ENCODE results near the gene PLEKHA6.
"Not testable (repeated sequence)": the region's sequence is repeated elsewhere in the genome, so short reads cannot be mapped to it uniquely, and the experiment has no call there.

PLEKHA6 gene

GRCh38 chr1:204258213-204259115 lies 101.3 kb downstream of the PLEKHA6 start:
- peak; percentile 41 for DNase-seq

DNA sequence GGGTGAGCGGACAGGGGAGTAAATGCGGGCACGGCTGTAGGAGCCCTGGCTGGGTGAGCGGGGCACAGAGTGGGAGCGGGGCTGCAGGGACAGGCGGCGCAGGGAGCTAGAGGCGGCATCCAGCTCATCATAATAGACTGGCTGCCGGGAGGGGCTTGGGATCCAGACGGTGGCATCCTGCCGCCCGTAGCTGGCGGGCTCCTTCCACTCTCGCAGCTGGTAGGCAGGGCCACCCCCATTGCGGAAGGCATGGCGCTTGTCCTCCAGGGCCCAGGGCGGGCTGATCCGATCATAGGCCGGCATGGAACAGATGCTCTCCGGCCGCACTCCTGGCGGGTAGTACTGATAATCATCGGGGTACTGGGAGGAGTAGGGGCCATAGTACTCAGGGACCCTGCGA lies 102.3 kb downstream of the PLEKHA6 start:
- DNase-seq, result no peak

DNA sequence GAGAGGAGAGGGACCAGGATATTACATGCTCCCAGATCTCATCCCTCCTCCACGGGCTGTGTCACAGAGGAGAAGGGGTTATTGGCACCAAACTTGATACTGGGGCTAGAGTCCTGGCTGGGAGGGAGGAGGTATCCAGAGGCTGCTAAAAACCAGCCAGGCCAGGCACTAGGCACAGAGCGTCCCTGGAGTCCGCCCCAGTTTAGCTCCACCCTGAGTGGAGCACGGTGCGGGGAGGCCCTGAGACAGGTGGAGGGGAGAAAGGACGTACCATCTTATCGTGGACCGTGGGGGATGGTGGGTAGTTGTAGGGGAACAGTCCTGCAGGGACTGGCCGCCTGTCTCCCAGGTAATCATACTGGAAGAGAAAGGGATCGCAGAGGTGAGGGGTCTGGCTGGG lies 103.2 kb downstream of the PLEKHA6 start:
- no peak for DNase-seq

DNA sequence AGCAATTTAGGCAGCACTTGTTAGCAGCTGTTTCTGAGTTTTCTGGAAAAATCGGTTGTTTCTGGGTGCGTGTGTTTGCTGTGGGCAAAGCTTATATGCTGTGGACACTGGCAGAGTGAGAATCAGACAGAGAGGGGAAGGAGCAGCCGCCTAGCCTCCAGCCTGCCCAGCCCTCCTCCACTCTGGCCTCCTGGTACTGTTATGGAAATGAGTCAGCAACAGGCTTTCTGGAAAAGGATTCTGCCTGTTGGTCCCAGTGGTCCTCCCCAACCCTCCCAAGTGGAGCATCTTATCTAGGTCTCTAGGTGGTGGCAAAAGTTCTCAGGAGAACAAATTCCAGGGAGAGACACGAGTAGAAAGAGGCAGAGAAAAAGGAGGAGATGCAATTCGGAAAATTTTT lies 103.8 kb downstream of the PLEKHA6 start:
- no peak for DNase-seq

- no peak for DNase-seq
These were observed 104.5 kb downstream of the PLEKHA6 start for GRCh38 chr1:204255225-204255624.

GRCh38 chr1:204254031-204254661 lies 105.6 kb downstream of the PLEKHA6 start:
- DNase-seq, result no peak

DNA sequence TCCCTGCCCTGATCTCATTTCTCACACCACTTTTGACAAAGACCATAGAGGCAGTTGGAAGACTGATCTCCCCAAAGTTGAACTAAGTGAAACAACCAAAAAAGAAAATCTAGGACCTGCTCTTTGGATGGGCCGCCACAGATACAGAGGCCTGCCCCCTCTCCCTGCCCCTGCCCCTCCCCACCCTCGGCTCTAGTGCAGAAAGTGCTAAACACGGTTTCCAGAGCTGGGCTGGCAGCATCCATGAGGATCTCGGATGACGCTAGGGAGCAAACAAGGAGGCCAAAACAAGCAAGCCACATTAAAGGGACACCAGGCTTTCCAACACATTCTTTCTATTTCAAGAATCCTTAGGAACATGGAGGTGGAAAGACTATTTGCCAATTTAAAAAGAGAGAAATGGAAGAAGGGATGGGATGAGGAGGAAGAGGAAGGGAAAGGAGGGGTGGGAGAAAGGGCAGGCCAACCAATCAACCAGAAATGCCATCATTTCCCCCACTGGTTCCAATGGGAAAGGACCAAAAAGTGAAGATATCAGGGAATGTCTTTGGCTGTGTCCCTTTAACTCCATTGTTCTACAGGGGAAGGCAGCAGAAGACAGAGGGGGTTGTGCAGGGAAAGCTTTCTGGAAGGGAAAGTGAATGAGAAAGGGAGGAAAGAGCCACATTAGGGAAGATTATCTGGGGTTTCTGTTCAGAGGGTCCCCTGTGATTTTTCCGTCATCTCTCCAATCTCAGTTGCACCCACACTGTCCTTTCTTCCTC lies 107.6 kb downstream of the PLEKHA6 start:
- no peak for DNase-seq

DNA sequence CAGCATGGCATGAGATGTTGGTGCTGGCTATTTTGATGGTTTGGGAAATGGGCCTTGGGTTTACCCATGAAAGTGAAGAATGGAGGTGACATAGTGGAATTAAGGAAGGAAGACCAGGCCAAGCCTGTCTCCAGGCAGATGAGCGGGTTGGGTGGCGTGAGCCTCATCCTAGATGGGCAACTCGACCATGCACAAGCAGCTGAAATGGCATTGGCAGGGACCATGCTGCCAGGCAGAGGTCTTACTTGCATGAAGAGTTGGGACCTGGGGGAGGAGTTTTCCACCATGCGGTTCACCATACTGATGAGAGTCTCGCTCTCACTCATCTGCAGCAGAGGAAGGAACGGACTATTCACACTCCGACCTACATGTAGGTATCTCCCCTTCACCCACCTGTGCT lies 108.4 kb downstream of the PLEKHA6 start:
- no peak for DNase-seq

DNA sequence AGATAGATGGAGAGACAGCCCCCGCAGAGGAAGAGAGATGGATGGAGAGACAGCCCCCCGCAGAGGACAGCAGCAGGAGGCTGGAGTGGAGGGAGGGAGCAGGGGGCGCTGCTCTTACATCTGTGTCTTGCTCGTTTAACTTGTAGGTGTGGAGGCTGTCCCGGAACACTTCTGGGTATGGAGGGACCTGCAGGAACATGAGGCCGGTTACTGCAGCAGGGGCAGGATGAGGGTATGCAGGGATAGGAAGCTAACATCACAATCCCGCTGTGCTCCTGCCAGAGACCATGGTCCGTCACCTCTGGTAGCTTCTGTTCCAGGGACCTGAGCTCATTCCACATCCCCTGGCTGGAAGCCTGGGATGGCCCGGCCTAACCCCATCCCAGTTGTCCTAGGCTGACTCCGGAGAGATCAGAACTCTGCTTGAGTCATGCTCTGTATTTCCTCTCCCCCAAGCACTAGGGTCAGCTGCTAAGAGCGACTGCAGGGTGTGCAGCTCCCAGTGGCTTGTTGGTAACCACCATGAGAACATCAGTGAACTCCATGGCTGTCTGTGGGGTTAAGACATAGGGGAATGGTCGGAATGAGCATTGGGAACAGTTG lies 109.2 kb downstream of the PLEKHA6 start:
- DNase-seq, result no peak

- no peak for DNase-seq
These were observed 109.8 kb downstream of the PLEKHA6 start for GRCh38 chr1:204249736-204250427.

DNA sequence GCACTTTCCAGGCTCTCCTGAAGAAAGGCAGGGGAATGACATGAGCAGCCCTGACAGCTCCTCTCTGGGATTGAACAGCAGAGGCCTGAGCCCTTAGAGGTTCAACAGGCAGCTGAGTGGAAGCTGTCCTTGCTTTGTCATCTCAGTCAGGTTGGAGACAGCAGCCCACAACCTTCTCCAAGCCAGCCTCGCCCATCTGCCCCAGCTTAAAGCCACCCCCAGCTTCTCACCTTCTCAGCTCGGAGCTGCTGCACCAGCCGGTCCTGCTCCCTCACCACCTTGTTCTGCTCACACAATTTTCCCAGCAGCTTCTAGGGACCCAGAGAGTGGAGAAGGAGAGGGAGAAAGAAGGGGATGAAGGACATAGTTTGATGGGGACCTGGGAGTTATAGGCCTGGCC lies 110.8 kb downstream of the PLEKHA6 start:
- no peak for DNase-seq

GRCh38 chr1:204246876-204247275 lies 112.9 kb downstream of the PLEKHA6 start:
- DNase-seq, result no peak

DNA sequence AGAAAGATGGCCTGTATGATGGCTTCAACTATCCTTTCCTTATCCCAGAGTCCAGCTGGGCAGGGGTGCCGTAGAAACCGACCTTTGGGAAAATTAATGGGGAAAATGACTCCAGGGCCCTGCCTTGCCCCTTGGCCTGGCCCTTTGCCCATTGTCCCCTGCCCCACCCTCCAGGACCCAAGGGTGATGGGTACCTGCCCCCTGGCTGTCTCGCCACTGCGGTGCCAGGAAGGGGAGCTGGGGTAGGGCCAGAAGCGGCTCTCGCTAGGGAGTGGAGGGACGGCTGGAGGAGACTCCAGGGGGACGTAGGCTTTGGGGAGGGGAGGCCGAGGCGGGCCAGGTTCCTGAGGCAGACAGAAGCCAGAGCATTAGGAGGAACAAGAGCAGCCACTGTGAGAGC lies 116.8 kb downstream of the PLEKHA6 start:
- no peak for DNase-seq

GRCh38 chr1:204241914-204242313 lies 117.8 kb downstream of the PLEKHA6 start:
- DNase-seq, result no peak

- DNase-seq, result no peak
These were observed 118.7 kb downstream of the PLEKHA6 start for GRCh38 chr1:204241050-204241449.

DNA sequence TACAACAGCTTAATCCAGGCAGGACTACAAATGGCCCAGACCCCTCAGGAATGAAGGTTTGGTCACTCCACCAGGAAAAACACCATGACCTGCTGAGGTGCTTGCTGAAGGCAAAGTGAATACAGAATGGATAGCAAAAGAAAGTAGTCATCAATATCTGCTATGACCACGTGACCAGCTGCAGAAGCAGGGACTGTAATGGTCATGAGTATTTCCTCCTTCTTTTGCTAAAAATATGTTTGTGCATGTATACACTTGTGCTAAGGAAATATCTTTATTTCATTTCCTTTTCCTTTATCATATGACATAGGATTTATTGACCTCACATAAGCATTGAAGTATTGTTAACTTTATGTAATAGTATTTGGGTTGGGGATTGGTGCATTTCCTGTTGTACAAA lies 119.5 kb downstream of the PLEKHA6 start:
- no peak for DNase-seq

- not testable (repeated sequence) for DNase-seq
These were observed 120.3 kb downstream of the PLEKHA6 start for GRCh38 chr1:204239401-204239800.

DNA sequence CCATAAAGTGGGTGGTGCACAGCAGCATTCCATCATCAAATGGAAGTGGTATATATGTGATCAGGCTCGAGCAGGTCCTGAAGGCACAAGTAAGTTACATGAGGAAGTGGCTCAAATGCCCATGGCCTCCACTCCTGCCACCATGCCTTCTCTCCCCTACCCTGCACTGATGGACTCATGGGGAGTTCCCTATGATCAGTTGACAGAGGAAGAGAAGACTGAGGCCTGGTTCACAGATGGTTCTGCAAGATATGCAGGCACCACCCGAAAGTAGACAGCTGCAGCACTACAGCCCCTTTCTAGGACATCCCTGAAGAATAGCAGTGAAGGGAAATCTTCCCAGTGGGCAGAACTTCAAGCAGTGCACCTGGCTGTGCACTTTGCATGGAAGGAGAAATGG lies 121.2 kb downstream of the PLEKHA6 start:
- peak; percentile 63 for DNase-seq

GRCh38 chr1:204237515-204237914 lies 122.2 kb downstream of the PLEKHA6 start:
- DNase-seq, result not testable (repeated sequence)

DNA sequence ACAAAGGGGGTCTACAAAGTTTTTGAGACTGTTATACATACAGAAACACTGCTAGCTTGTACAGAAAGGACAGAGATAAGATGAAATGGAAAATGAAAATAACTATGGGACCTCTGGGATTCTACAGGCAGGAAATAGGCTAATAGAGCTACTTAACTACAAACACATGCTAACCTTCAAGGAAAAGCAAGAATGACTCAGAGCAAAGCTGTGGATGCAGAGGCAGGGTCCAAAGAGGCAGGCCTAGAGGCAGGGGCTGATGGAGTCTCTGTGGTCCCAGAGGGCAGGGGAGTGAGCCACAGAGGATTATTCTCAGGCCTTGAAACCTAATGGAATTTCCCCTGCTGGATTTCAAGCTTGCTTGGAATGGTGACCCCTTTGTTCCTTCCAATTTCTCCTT lies 127.2 kb downstream of the PLEKHA6 start:
- no peak for DNase-seq

- DNase-seq, result no peak
These were observed 129.5 kb downstream of the PLEKHA6 start for GRCh38 chr1:204230211-204230610.

DNA sequence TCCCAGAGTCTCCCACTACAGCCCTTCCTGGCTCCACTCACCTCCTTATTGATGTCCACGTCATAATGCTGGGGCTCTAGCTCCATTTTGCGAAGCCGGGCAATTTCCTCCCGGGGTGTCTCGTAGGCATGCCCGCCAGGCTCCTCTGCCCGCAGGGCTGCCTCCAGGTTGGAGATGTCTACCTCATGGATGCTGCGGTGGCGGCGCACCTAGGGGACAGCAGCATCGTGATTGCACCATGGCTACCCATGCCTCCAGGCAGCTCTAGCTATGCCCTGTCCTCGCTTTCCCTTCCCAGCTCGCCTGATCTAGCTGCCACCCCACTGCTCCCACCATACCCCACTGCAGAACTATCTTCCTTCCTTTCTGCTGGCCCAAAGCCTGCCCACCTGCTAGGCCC lies 130.8 kb downstream of the PLEKHA6 start:
- DNase-seq, result no peak

Data from hematopoietic multipotent progenitor cell treated with erythropoietin and hydrocortisone succinate and interleukin-3 and kit ligand, for 8 days (in vitro differentiated cells).